Cardiac fibroblast (primary cell): Measurements from ENCODE around the gene EVI5.

ENCODE experiments used
- DNase-seq, 2 donors: peaks; one replicate each; pipeline versions ENCODE4 v3.0.0 to v3.0.0-alpha.2; 2010; ENCODE audit warnings: low read depth in 2 of 2
- H3K4me3 ChIP-seq, 2 donors: replicated peaks in 1 of 2; 1 replicate in 1 of 2; 2 replicates in 1 of 2; pipeline ENCODE4 v1.5.1; 2011; ENCODE audit warnings: low read depth in 2 of 2, low read length in 2 of 2, mild to moderate bottlenecking in 2 of 2, moderate library complexity in 1 of 2
- TF ChIP-seq, protein P1 (sequence below): IDR thresholded peaks from one replicate; pipeline ENCODE4 v1.5.1; 2011; ENCODE audit warnings: low read depth, mild to moderate bottlenecking, low read length, inconsistent platforms

The EVI5 gene

DNA sequence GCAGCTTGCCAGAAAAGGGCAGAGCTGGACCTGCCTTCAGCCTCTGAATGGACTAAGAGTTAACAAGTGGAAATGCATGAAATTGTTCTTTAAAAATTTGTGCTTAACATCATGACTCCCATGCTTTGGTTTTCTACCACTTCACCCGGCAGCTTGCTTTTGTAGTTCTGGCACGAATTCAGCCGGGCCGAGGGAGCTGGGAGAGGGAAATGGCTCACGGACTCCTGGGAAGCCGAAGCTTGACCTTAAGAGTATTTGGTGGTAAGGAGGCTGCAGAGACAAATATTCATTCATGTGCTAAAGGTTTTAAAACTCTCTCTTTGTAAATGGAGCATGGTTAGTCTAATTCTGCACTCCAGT lies 281.0 kb downstream of the EVI5 start:
- TF ChIP-seq, protein P1, sequence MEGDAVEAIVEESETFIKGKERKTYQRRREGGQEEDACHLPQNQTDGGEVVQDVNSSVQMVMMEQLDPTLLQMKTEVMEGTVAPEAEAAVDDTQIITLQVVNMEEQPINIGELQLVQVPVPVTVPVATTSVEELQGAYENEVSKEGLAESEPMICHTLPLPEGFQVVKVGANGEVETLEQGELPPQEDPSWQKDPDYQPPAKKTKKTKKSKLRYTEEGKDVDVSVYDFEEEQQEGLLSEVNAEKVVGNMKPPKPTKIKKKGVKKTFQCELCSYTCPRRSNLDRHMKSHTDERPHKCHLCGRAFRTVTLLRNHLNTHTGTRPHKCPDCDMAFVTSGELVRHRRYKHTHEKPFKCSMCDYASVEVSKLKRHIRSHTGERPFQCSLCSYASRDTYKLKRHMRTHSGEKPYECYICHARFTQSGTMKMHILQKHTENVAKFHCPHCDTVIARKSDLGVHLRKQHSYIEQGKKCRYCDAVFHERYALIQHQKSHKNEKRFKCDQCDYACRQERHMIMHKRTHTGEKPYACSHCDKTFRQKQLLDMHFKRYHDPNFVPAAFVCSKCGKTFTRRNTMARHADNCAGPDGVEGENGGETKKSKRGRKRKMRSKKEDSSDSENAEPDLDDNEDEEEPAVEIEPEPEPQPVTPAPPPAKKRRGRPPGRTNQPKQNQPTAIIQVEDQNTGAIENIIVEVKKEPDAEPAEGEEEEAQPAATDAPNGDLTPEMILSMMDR: no peak
- DNase-seq: peak in 1 of 2 donors; percentile 42
- no peak overlapping the region for H3K4me3 ChIP-seq

DNA sequence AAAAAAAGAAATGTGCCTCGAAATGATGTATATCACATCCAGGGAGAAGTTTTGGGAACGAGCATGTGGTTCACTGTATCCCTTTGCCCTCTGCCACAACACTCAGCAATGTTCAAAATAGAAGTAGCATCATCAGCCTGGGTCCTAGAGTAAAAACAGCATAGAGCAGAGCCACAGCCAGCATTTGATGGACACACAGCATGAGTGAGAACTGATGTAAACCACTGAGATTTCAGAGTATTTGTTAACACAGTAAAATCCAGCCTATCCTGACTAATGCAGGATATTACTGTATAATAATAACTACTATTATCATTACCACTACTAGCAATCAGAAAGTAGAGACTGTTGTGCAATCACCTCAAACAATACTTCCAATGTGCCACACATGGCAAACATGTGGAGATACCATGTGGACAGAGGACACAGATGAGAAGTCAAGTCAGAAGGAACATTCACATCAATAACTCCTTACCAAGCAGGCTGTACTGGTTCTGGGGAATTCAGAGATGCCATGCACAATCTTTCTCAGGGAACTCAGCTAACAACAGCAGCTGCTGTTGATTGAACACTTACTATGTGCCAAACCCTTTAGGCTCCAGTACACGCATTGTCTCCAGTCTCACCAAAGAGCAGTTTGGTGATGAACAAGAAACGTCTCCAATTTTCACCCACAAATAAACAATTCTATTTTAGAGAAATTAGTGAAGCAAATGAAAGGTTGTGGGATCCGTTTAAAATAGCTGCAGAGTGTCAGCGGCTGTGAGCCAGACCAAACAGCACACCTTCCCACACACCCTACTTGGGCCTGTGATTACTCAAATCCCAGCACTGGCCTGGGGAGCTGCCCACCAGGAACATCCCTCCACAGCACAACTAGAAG lies 281.6 kb downstream of the EVI5 start:
- no peak overlapping the region for H3K4me3 ChIP-seq
- peak in 1 of 2 donors; percentile 31 for DNase-seq
- TF ChIP-seq, protein P1: no peak

DNA sequence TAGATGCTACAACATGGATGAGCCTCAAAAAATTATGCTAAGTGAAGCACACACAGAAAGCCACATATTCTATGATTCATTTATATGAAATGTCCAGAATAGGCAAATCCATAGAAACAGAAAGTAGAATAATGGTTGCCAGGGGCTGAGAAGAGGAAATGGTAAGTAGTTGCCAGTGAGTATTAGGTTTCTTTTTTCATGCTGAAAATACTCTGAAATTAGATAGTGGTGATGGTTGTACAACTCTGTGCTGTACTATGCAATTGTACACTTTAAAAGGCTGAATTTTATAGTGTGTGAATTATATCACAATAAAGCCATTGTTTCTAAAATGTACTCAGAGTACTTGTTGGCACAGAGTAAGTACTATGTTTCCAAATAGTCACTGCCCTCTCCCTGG lies 282.7 kb downstream of the EVI5 start:
- DNase-seq: peak; percentile 63 to 75
- H3K4me3 ChIP-seq: no peak overlapping the region
- TF ChIP-seq, protein P1: no peak

DNA sequence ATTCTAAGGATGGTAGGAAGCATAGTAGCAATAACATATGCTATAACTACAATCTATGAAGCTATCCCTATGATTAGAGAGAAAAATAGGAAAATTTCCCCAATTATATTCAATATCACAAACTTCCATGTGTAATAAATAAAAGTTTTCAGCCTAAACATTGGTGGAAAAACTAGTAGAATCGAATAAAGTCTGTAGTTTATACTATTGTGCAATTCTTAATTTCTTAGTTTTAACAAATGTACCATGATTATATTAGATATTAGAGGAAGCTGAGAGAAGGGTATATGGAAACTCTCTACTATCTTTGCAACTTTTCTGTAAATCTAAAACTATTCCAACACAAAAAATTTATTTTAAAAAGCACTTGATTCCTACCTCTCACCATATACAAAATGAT lies 284.4 kb downstream of the EVI5 start:
- no peak for DNase-seq
- TF ChIP-seq, protein P1: no peak
- no peak overlapping the region for H3K4me3 ChIP-seq

DNA sequence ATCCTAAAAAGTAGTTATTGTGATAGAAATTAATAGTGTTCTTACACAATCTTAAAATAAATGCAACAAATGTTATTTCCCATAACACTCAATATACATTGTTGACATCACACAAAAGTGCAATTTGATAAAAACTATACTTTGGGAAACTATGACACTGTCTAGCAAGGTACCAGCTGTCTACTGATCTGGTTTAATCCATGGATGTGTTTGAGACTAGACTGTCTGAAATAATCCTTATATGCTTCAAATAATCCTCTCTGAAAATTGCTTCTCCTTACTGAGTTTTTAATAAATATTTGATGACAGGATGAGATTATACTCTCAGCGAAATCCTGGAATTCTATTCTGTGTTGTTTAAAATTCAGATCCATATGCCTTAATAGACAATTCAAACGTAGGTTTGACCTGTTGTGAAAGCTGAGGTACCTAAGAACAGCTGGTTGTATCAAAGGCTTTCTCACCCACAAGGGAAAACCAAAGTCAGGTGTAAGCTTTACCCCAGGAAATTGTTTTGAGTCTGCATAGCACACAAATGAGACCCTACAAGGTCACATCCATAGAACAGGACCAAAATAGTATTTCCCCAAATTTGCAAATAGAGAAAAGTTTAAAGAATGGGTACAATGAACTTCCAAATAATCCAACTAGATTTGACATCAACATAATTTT lies 289.4 kb downstream of the EVI5 start:
- H3K4me3 ChIP-seq: no peak overlapping the region
- DNase-seq: no peak
- TF ChIP-seq, protein P1: no peak

DNA sequence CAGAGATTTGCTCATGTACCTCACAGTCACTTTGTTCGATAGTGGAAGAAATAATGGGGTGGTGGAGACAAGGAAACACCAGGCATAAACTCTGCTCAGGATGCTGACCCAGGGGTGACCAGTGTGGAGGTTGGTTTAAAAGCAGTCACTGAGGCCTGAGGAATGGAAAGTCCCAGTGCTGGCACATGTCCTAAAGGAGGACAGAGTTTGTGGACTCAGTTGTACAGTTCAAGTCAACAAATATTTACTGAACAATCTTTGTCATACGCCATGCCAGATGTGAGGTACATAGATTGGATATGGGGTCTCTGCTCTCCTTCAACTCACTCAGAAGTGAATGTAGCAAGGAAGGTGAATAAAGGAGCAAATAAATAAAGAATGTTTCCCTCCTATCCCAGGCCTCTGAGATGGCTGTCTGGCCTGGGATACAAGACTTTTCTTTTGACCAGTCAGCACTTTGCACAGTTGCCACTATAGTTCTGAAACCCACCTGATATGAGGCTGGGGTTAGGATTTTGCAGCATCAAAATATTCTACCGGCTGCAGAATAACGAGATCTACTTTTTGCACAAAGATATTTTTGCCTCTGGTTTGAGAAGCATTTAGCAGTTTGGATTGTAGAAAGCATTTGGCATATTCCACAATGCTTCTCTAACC lies 290.3 kb downstream of the EVI5 start:
- DNase-seq: no peak
- TF ChIP-seq, protein P1: no peak
- H3K4me3 ChIP-seq: no peak overlapping the region
